Measurements from ENCODE around the gene AGBL1. TPM values are rescaled to one million over a fixed set of nuclear protein-coding genes. Genes with fewer than 3 reads are reported as not detected.

The AGBL1 gene
- total RNA-seq, 1 donor from 2014 or later, result not detected

GRCh38 chr15:86197770-86198169 lies 118.1 kb downstream of the AGBL1 start:
- no peaks in the 10 kb centered on the region for H3K79me2 ChIP-seq (ENCODE audit: insufficient read depth, low read length)
- H3K4me1 ChIP-seq (ENCODE audit: insufficient read depth, low read length), result no peaks in the 10 kb centered on the region
- no peaks in the 10 kb centered on the region for H3K9me3 Mint-ChIP-seq (ENCODE audit: unreplicated experiment)
- H3K4me3 ChIP-seq (ENCODE audit: insufficient read depth, low read depth, low read length), result no peak overlapping the region
- H3K9me3 ChIP-seq (ENCODE audit: insufficient read depth, low read depth, low read length), result no peaks in the 10 kb centered on the region
- H3K27me3 Mint-ChIP-seq (ENCODE audit: low read depth, unreplicated experiment), result no peaks in the 10 kb centered on the region
- no peak for DNase-seq (ENCODE audit: low read depth)
- H3K4me3 Mint-ChIP-seq (ENCODE audit: unreplicated experiment), result no peak overlapping the region
- FAIRE-seq, result no peak
- H2AFZ ChIP-seq (ENCODE audit: low read depth, low read length), result no peak overlapping the region
- H4K20me1 ChIP-seq (ENCODE audit: insufficient read depth, low read length), result no peaks in the 10 kb centered on the region
- TF ChIP-seq EZH2 (IDR thresholded peaks at IDR 0.05; ENCODE audit: insufficient read depth, low read length), result no peak
- TF ChIP-seq, protein P1, sequence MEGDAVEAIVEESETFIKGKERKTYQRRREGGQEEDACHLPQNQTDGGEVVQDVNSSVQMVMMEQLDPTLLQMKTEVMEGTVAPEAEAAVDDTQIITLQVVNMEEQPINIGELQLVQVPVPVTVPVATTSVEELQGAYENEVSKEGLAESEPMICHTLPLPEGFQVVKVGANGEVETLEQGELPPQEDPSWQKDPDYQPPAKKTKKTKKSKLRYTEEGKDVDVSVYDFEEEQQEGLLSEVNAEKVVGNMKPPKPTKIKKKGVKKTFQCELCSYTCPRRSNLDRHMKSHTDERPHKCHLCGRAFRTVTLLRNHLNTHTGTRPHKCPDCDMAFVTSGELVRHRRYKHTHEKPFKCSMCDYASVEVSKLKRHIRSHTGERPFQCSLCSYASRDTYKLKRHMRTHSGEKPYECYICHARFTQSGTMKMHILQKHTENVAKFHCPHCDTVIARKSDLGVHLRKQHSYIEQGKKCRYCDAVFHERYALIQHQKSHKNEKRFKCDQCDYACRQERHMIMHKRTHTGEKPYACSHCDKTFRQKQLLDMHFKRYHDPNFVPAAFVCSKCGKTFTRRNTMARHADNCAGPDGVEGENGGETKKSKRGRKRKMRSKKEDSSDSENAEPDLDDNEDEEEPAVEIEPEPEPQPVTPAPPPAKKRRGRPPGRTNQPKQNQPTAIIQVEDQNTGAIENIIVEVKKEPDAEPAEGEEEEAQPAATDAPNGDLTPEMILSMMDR (IDR thresholded peaks at IDR 0.05; ENCODE audit: insufficient read depth, low read depth, low read length), result no peak
- H3K9ac ChIP-seq (ENCODE audit: low read length), result no peak overlapping the region
- no peaks in the 10 kb centered on the region for H3K36me3 ChIP-seq (ENCODE audit: insufficient read depth, low read length)
- no peaks in the 10 kb centered on the region for H3K27me3 ChIP-seq (ENCODE audit: insufficient read depth, low read length)
- peaks cover 20% of the 10 kb centered on the region for H3K4me1 Mint-ChIP-seq (ENCODE audit: low read depth, unreplicated experiment)
- H3K27ac Mint-ChIP-seq (ENCODE audit: unreplicated experiment), result no peak overlapping the region
- H3K27ac ChIP-seq (ENCODE audit: low read depth, low read length), result no peak overlapping the region
- H3K4me2 ChIP-seq (ENCODE audit: low read length), result no peak overlapping the region
- H3K36me3 Mint-ChIP-seq (ENCODE audit: low read depth, unreplicated experiment), result no peaks in the 10 kb centered on the region

- Histone ChIP-seq H3K27me3 (ENCODE audit: insufficient read depth, low read length) (no peaks in the 10 kb centered on the region), H3K27ac (ENCODE audit: low read depth, low read length) (no peak overlapping the region), H4K20me1 (ENCODE audit: insufficient read depth, low read length) (no peaks in the 10 kb centered on the region), H3K9me3 (ENCODE audit: insufficient read depth, low read depth, low read length) (no peaks in the 10 kb centered on the region), H3K79me2 (ENCODE audit: insufficient read depth, low read length) (no peaks in the 10 kb centered on the region), H3K36me3 (ENCODE audit: insufficient read depth, low read length) (no peaks in the 10 kb centered on the region), H3K9ac (ENCODE audit: low read length) (no peak overlapping the region), H2AFZ (ENCODE audit: low read depth, low read length) (no peak overlapping the region), H3K4me2 (ENCODE audit: low read length) (no peak overlapping the region), H3K4me1 (ENCODE audit: insufficient read depth, low read length) (no peaks in the 10 kb centered on the region), H3K4me3 (ENCODE audit: insufficient read depth, low read depth, low read length) (no peak overlapping the region)
- H3K27ac Mint-ChIP-seq (ENCODE audit: unreplicated experiment), result no peak overlapping the region
- TF ChIP-seq, protein P1 (IDR thresholded peaks at IDR 0.05; ENCODE audit: insufficient read depth, low read depth, low read length), result no peak
- TF ChIP-seq EZH2 (IDR thresholded peaks at IDR 0.05; ENCODE audit: insufficient read depth, low read length), result no peak
- DNase-seq (ENCODE audit: low read depth), result no peak
- H3K4me3 Mint-ChIP-seq (ENCODE audit: unreplicated experiment), result no peak overlapping the region
- FAIRE-seq, result no peak
- no peaks in the 10 kb centered on the region for H3K27me3 Mint-ChIP-seq (ENCODE audit: low read depth, unreplicated experiment)
- H3K9me3 Mint-ChIP-seq (ENCODE audit: unreplicated experiment), result no peaks in the 10 kb centered on the region
- H3K4me1 Mint-ChIP-seq (ENCODE audit: low read depth, unreplicated experiment), result peaks cover 18% of the 10 kb centered on the region
- H3K36me3 Mint-ChIP-seq (ENCODE audit: low read depth, unreplicated experiment), result no peaks in the 10 kb centered on the region
Observed at GRCh38 chr15:86199467-86200145, 119.9 kb downstream of the AGBL1 start.

DNA sequence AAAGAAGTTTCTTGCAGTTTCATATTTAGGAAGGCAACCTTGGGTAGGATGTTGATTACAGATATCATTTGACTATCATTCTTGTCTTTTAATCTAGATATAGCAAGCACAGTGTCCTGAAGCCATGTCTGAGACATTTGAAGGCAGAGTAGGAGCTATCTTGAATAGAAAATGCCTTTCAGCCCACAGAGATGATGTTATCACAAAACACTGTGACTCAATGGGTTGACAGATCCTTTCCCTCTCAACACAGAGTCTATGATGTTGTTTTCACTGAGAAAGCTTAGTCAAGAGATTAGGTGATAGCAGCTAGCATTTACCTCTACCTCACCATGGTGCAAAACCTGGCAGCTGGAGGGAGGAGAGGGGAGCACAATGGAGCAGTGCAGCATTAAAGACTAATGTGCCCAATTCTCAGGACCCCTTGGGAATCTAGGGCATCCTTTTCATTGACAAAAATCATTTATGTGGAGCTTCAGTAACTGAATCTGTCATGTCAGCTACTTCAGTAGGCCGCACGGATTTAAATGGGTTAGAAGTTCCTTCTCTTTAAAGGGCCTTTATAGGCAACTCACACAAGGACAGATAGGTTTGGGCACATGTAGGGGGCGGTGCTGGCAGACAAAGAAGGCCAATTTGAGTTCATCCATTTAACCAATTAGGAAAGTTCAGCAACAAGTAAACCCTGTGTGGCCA lies 121.8 kb downstream of the AGBL1 start:
- no peaks in the 10 kb centered on the region for H3K4me1 ChIP-seq (ENCODE audit: insufficient read depth, low read length)
- no peak overlapping the region for H3K4me3 ChIP-seq (ENCODE audit: insufficient read depth, low read depth, low read length)
- no peaks in the 10 kb centered on the region for H3K9me3 ChIP-seq (ENCODE audit: insufficient read depth, low read depth, low read length)
- Mint-ChIP-seq H3K36me3 (ENCODE audit: low read depth, unreplicated experiment) (no peaks in the 10 kb centered on the region), H3K4me1 (ENCODE audit: low read depth, unreplicated experiment) (peaks cover 18% of the 10 kb centered on the region), H3K27me3 (ENCODE audit: low read depth, unreplicated experiment) (no peaks in the 10 kb centered on the region), H3K27ac (ENCODE audit: unreplicated experiment) (peak overlapping the region; percentile 82), H3K4me3 (ENCODE audit: unreplicated experiment) (no peak overlapping the region), H3K9me3 (ENCODE audit: unreplicated experiment) (no peaks in the 10 kb centered on the region)
- H3K4me2 ChIP-seq (ENCODE audit: low read length), result no peak overlapping the region
- H3K27me3 ChIP-seq (ENCODE audit: insufficient read depth, low read length), result no peaks in the 10 kb centered on the region
- no peaks in the 10 kb centered on the region for H3K79me2 ChIP-seq (ENCODE audit: insufficient read depth, low read length)
- no peaks in the 10 kb centered on the region for H4K20me1 ChIP-seq (ENCODE audit: insufficient read depth, low read length)
- H3K9ac ChIP-seq (ENCODE audit: low read length), result no peak overlapping the region
- H3K27ac ChIP-seq (ENCODE audit: low read depth, low read length), result no peak overlapping the region
- peak; percentile 26 for DNase-seq (ENCODE audit: low read depth)
- FAIRE-seq, result no peak
- H2AFZ ChIP-seq (ENCODE audit: low read depth, low read length), result no peak overlapping the region
- no peaks in the 10 kb centered on the region for H3K36me3 ChIP-seq (ENCODE audit: insufficient read depth, low read length)
- TF ChIP-seq, protein P1 (IDR thresholded peaks at IDR 0.05; ENCODE audit: insufficient read depth, low read depth, low read length), result no peak
- TF ChIP-seq EZH2 (IDR thresholded peaks at IDR 0.05; ENCODE audit: insufficient read depth, low read length), result no peak
